ACC112 (cell line): ENCODE data around the gene ARID1B.

Experiments
- H2AFZ ChIP-seq: fragments of 200-600 bp; sonication (generic); one replicate; pipeline ENCODE4 v1.6.0; 2017; ENCODE audit warnings: antibody characterized with exemption, low read length; ENCODE audit not compliant: unreplicated experiment
- H3K27ac ChIP-seq: fragments of 200-600 bp; sonication (generic); 2 replicates; pipeline ENCODE4 v1.5.1; 2014; ENCODE audit warnings: low read depth, mild to moderate bottlenecking, antibody characterized with exemption, low read length, moderate library complexity
- H3K27me3 ChIP-seq: fragments of 200-600 bp; sonication (generic); 2 replicates; pipeline ENCODE4 v1.6.1; 2014; ENCODE audit warnings: mild to moderate bottlenecking, antibody characterized with exemption, low read length, moderate library complexity, mixed read lengths; ENCODE audit not compliant: insufficient read depth
- H3K36me3 ChIP-seq: fragments of 200-600 bp; sonication (generic); 2 replicates; pipeline ENCODE4 v1.6.1; 2016; ENCODE audit warnings: mild to moderate bottlenecking, antibody characterized with exemption, low read length, moderate library complexity, mixed read lengths; ENCODE audit not compliant: insufficient read depth
- H3K4me1 ChIP-seq: fragments of 200-600 bp; sonication (generic); one replicate; pipeline ENCODE4 v1.6.1; 2016; ENCODE audit warnings: low read length, mixed read lengths; ENCODE audit not compliant: insufficient read depth, unreplicated experiment, control insufficient read depth
- H3K4me3 ChIP-seq: fragments of 200-600 bp; sonication (generic); 2 replicates; pipeline ENCODE4 v1.5.1; 2014; ENCODE audit warnings: mild to moderate bottlenecking, low read depth, low read length
- H3K79me2 ChIP-seq: fragments of 200-600 bp; sonication (generic); one replicate; pipeline ENCODE4 v1.6.0; 2016; ENCODE audit warnings: low read length; ENCODE audit not compliant: control insufficient read depth, unreplicated experiment, insufficient read depth

The ARID1B gene

DNA sequence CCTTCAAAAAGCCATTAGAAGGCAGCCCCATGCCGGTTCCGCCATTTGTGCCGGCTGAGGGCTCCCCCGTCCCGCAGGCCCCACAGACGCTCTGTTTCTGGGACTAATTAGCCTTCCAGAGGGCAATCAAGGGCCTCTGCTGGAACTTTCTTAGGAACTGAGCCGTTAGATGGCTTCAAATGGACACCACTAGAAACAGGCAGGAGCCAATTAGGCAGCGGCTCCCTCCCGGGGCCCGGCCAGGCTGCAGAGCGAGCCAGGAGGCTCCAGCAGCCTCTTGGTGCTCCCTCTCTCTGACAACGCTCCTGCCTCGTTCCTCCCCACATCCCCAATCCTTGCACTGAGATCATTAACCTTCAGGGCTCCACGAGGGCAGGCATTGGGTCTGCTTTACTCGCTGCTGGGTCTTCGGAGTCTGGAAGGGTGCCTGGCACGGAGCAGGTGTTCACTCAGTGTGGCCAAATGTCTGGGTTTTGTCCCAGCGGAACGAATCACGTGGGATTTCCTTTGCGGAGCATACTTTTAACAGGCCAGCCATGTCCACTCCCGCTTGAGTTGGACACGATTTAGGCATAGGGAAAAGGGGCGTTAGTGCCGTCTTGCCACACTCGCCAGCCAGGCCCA, 447.9 kb downstream of the ARID1B start:
- H3K36me3 ChIP-seq, result no peaks in the 10 kb centered on the region
- no peak overlapping the region for H2AFZ ChIP-seq
- H3K27me3 ChIP-seq, result no peaks in the 10 kb centered on the region
- H3K4me3 ChIP-seq, result no peak overlapping the region
- H3K79me2 ChIP-seq, result no peaks in the 10 kb centered on the region
- H3K4me1 ChIP-seq, result peaks cover 10% of the 10 kb centered on the region
- H3K27ac ChIP-seq, result no peak overlapping the region

DNA sequence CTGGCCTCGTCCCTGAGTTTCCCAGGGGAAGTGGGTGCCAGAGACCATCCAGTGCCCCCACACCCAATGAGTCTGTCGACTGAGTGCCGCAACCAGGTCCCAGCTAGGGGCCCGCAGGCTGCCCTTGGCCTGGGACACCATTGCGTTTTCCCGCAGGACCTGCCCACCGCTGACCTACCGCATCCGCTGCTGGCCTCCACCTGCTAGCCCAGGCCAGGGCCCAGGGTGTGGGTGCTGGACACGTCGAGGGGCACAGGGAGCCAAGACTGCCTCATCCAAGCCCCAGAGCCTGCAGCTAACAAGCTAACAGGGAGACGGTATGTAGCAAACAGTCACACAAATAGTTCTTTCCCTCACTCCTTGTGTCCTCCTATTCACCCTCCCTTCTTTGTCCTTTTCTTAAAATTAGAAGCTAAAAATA, 448.4 kb downstream of the ARID1B start:
- Histone ChIP-seq H3K4me1 (peaks cover 5% of the 10 kb centered on the region), H3K27ac (no peak overlapping the region), H2AFZ (no peak overlapping the region), H3K36me3 (no peaks in the 10 kb centered on the region), H3K27me3 (no peaks in the 10 kb centered on the region), H3K4me3 (no peak overlapping the region), H3K79me2 (no peaks in the 10 kb centered on the region)

DNA sequence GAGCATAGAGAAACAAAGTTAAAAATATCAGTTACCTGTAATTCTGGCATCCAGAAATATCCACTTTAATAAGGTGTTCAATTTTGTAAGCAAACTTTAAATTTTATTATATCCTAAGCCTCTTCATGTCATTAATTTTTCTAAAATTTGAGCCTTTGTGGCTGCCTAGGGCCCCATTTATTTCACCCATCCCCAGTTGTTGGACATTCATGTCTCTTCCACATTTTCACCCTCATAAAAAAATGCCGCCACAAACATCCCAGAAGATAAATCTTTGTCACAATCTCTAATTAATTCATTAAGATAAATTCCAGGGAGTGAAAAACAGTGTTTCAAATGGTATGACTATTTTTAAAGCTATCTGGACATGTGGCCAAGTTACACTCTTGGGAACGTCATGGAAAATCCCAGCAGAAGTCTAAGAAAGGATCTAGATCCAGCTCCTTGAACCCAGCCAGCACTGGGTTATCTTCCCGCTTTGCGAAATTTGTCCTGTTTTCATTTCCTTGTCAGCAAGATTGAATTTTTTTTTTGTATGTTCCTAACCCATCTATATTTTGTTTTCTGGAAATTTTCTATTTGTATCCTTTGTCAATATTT, 448.9 kb downstream of the ARID1B start:
- H3K36me3 ChIP-seq, result no peaks in the 10 kb centered on the region
- peaks cover 4% of the 10 kb centered on the region for H3K4me1 ChIP-seq
- no peak overlapping the region for H3K4me3 ChIP-seq
- no peaks in the 10 kb centered on the region for H3K27me3 ChIP-seq
- H2AFZ ChIP-seq, result no peak overlapping the region
- H3K79me2 ChIP-seq, result no peaks in the 10 kb centered on the region
- H3K27ac ChIP-seq, result no peak overlapping the region

DNA sequence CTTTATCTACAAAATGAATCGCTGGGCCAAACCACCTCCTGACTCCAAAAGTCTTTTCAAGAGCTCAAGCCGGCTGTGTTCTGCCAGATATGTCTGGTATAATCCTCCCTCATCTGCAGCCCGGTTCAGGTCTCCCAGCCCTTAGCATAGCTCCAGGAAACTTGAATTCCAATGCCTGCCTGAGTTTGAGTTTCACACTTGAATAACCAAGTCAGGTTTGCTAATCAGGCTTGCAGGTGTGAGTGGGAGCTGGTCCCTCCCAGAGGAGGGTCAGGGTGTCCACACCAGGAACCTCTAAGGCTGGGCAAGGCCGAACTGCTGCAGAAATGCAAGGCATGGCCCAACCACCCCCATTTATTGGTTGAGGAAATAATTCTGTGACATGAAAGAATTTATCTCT, 449.6 kb downstream of the ARID1B start:
- Histone ChIP-seq H3K4me1 (peaks cover 4% of the 10 kb centered on the region), H3K27me3 (no peaks in the 10 kb centered on the region), H3K36me3 (no peaks in the 10 kb centered on the region), H2AFZ (no peak overlapping the region), H3K4me3 (no peak overlapping the region), H3K27ac (no peak overlapping the region), H3K79me2 (no peaks in the 10 kb centered on the region)

DNA sequence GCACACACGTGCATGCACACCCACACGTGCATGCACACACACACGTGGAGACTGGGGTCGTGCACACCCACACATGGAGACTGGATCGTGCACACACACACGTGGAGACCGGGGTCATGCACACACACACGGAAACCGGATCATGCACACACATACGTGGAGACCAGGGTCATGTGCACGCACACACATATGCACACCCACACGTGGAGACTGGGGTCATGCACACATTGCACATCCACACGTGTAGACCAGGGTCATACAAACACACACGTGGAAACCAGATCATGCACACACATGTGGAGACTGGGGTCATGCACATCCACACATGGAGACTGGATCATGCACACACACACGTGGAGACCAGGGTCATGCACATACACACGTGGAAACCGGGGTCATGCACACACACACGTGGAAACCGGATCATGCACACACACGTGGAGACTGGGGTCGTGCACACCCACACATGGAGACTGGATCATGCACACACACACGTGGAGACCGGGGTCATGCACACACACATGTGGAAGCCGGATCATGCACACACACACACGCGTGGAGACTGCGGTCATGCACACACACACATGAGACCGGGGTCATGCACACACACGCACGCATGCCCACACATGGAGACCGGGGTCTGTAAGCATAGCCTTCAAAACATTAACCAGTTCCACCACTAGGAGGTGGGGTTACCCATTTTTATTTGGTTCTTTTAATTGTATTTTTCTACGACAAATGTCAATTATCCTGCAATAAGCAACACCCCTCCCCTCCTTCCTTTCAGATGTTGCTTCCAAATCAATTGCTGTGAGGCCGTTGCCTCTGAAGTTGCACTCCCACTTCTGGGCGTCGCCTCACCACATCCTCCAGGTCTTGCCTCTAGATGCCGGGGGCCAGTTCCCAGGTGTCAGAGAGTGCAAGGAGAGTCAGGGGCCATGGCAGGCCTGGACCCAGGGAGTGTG, 450.3 kb downstream of the ARID1B start:
- Histone ChIP-seq H2AFZ (no peak overlapping the region), H3K36me3 (no peaks in the 10 kb centered on the region), H3K4me1 (peaks cover 4% of the 10 kb centered on the region), H3K27me3 (no peaks in the 10 kb centered on the region), H3K4me3 (no peak overlapping the region), H3K27ac (no peak overlapping the region), H3K79me2 (no peaks in the 10 kb centered on the region)

DNA sequence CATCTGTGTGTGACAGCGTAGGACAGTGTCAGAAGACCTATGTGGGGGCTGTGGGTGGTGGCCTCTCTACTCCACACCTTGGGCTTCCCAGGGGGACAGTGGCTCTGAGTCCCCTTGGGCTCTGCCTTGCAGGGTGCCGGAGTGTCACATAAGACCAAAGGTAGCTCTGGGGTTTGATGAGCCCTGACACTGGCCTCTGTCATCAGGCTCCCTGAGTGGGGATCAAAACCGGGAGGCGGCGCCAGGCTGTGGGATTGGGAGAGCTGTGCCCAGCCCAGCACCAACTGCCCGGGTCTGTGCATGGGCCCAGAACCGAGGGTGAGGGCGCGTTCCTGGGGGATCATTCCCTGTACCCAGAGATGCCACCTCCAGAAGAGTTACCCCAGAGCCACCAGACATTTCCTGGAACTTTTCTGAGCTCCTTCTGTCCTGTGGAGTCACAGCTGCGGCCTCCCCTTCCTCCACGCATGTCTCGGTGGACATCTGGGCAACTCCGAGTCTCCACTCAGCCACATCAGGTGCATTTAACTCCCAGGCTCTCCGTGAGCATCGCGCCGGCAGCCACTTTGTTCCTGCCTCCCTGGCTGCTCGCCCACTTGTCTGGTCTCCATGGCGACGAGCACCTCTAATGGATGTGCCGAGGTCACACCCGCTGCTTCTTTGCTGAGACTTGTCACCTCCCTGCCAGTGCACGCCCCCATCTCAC, 451.4 kb downstream of the ARID1B start:
- no peaks in the 10 kb centered on the region for H3K27me3 ChIP-seq
- no peaks in the 10 kb centered on the region for H3K4me1 ChIP-seq
- no peaks in the 10 kb centered on the region for H3K79me2 ChIP-seq
- no peak overlapping the region for H3K27ac ChIP-seq
- no peaks in the 10 kb centered on the region for H3K36me3 ChIP-seq
- no peak overlapping the region for H2AFZ ChIP-seq
- H3K4me3 ChIP-seq, result no peak overlapping the region

DNA sequence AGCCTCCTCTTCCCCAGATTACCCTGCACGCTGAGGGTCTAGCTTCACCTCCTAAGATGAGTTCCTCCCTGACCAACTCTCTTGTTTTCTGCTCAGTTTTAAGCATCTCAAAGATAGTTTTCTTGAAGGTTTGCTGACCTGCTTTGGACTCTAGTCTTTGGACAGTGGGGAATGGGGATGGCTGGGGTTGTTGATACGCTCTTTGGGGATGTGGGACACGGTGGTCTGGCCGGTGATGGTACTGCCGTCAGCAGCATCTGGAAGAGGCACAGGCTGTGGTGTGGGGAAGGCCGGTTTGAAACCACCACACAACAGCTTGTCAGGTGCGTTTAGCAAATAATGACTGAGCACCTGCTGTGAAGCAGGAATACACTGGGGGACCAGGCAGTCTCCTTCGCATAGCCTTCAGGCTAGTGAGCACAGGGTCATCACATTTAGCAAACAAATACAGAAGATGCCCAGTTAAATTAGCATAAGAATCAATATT, 452.0 kb downstream of the ARID1B start:
- Histone ChIP-seq H3K27me3 (no peaks in the 10 kb centered on the region), H3K79me2 (no peaks in the 10 kb centered on the region), H2AFZ (no peak overlapping the region), H3K36me3 (no peaks in the 10 kb centered on the region), H3K27ac (no peak overlapping the region), H3K4me3 (no peak overlapping the region), H3K4me1 (no peaks in the 10 kb centered on the region)

DNA sequence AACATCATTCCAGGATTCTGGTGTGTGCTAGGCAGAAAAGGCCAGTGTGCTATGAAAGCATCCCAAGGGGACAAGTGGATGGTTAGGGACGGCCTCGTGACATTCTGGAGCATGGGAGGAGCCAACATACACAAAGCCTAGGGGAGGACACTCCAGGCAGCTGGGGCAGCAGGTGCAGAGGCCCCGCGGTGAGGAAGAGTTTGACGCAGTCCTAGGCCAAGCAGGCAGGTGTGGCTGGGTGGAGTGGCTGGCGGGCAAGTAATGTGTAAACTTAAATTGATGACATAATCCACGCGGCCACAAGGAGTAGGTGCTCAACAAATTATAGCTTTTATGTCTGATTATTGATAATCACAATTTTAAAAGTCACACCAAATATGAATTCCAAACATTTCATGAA, 452.5 kb downstream of the ARID1B start:
- peaks cover 4% of the 10 kb centered on the region for H3K27me3 ChIP-seq
- H2AFZ ChIP-seq, result no peak overlapping the region

DNA sequence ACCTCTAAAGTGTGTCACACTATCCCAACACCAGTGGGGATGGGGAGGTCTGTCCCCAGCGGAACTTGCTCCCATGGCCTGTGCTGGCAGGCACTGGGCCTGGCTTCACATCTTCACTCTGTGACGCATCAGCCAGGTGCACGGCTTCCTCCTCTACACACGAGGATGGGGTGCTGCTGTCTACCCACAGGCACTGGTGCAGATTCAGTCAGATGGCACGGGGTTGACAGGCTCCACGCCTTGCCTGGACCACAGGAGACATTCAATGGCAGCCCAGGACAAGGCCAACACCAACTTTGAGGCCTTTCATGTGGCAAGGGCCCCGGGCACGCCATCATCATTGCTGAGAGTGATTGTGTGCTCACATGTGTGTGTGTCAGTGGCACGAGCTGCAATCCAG, 453.7 kb downstream of the ARID1B start:
- no peak overlapping the region for H2AFZ ChIP-seq
- H3K27me3 ChIP-seq, result peaks cover 12% of the 10 kb centered on the region
- H3K4me3 ChIP-seq, result no peak overlapping the region
- no peaks in the 10 kb centered on the region for H3K79me2 ChIP-seq
- no peaks in the 10 kb centered on the region for H3K36me3 ChIP-seq
- no peaks in the 10 kb centered on the region for H3K4me1 ChIP-seq
- no peak overlapping the region for H3K27ac ChIP-seq

More for the DNA sequence above, 452.5 kb downstream of the ARID1B start:
- H3K79me2 ChIP-seq, result no peaks in the 10 kb centered on the region
- H3K4me3 ChIP-seq, result no peak overlapping the region
- no peaks in the 10 kb centered on the region for H3K36me3 ChIP-seq
- no peak overlapping the region for H3K27ac ChIP-seq
- no peaks in the 10 kb centered on the region for H3K4me1 ChIP-seq

DNA sequence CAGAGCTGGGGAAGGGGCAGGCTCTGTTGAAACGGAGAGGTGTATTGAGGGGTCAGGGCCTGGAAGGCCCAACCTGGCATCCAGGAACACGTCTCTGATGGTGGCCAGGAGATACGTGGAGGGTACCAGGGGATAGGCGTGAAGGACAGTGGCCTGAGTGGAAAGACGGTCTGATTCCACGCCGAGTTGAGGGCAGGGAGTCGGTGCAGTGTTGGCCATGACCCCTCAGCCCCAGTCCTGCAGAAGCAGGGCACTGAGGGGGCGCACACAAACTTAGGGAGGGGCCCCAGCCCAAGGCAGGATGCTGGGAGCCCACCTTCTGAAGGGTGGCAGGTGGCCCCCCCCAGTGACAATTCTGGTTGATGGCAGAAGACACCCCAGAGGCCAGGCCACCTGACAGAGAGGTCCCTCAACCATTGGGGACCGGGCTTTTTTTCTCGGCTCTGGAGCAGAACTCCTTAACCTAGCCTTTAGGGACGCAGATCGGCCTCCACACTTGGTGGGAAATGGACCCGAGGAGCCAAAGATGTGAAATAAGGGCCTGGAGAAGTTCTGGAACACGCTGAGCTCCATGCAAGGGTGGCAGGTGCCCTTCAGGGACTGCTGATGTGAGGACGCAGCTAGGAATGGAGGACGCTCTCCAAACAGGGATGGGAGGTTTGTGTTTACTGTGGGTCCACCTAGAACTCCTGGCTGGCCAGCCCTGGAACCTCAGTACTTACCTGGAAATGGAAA, 455.1 kb downstream of the ARID1B start:
- Histone ChIP-seq H3K36me3 (no peaks in the 10 kb centered on the region), H3K79me2 (no peaks in the 10 kb centered on the region), H3K4me1 (no peaks in the 10 kb centered on the region), H3K4me3 (no peak overlapping the region), H2AFZ (no peak overlapping the region), H3K27ac (no peak overlapping the region), H3K27me3 (peaks cover 26% of the 10 kb centered on the region)
